Vagina (tissue), 2 donors: Measurements from ENCODE around the gene ITGB3.

Experiments used
- POLR2A ChIP-seq, 2 donors: fragments of 450-650 bp; IDR thresholded peaks; one replicate each; pipeline ENCODE4 v1.6.1; 2017; ENCODE audit warnings: antibody characterized with exemption in 2 of 2, mild to moderate bottlenecking in 2 of 2, moderate library complexity in 2 of 2
- TF ChIP-seq, protein P1 (sequence below), 3 experiments: fragments of 450-650 bp in 2 of 3; fragments of 200-600 bp in 1 of 3; sonication (generic) in 1 of 3; IDR thresholded peaks; one replicate each; pipeline ENCODE4 v1.5.1; 2017 to 2019; ENCODE audit warnings: antibody characterized with exemption in 3 of 3, mild to moderate bottlenecking in 2 of 3, moderate library complexity in 2 of 3

DNA sequence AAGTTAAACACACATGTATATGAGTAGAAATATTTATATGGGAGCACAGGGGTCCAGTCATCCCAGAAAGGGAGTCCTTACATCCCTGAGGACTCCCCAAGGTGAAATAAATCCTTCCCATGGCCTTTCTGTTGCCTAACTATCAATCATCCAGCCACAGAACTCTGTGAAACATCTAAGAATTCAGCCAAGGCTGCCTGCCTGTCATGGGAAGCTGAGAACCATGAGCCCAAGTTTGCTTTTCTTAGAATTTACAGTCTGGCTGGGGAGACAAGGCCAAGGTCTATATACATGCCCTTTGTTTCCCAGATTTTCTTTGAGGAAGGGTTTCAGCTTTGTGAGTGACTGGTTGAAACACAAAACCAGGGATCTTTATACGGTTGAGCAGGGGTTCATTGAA lies 28.7 kb upstream of the ITGB3 start:
- TF ChIP-seq, protein P1, sequence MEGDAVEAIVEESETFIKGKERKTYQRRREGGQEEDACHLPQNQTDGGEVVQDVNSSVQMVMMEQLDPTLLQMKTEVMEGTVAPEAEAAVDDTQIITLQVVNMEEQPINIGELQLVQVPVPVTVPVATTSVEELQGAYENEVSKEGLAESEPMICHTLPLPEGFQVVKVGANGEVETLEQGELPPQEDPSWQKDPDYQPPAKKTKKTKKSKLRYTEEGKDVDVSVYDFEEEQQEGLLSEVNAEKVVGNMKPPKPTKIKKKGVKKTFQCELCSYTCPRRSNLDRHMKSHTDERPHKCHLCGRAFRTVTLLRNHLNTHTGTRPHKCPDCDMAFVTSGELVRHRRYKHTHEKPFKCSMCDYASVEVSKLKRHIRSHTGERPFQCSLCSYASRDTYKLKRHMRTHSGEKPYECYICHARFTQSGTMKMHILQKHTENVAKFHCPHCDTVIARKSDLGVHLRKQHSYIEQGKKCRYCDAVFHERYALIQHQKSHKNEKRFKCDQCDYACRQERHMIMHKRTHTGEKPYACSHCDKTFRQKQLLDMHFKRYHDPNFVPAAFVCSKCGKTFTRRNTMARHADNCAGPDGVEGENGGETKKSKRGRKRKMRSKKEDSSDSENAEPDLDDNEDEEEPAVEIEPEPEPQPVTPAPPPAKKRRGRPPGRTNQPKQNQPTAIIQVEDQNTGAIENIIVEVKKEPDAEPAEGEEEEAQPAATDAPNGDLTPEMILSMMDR (IDR thresholded peaks at IDR 0.05) = no peak
- TF ChIP-seq POLR2A (IDR thresholded peaks at IDR 0.05) = no peak
